ENCODE data around the gene CCDC63.

CCDC63 gene

GRCh38 chr12:110929818-110930217, 83.0 kb downstream of the CCDC63 start:
- H3K27me3 ChIP-seq (ENCODE audit: control insufficient read depth in 1 of 2, insufficient read depth in 2 of 2, low read length in 2 of 2) = no peaks in the 10 kb centered on the region
- H3K9me3 ChIP-seq (ENCODE audit: control insufficient read depth in 1 of 2, low read length in 2 of 2) = no peaks in the 10 kb centered on the region
- no peaks in the 10 kb centered on the region for H3K36me3 ChIP-seq (ENCODE audit: control insufficient read depth in 1 of 2, insufficient read depth in 2 of 2, low read length in 2 of 2)
- H3K4me1 ChIP-seq (ENCODE audit: control insufficient read depth in 1 of 2, insufficient read depth in 2 of 2, low read length in 2 of 2) = no peaks in the 10 kb centered on the region
- H3K9ac ChIP-seq (ENCODE audit: low read depth in 1 of 2, low read length in 2 of 2) = no peak overlapping the region
- no peak overlapping the region for H3K4me3 ChIP-seq (ENCODE audit: low read depth in 1 of 2, low read length in 2 of 2)
- no peak overlapping the region for H3K27ac ChIP-seq (ENCODE audit: low read depth, low read length)

- H3K27ac ChIP-seq (ENCODE audit: low read depth, low read length) = no peak overlapping the region
- H3K9me3 ChIP-seq (ENCODE audit: control insufficient read depth in 1 of 2, low read length in 2 of 2) = no peaks in the 10 kb centered on the region
- H3K27me3 ChIP-seq (ENCODE audit: control insufficient read depth in 1 of 2, insufficient read depth in 2 of 2, low read length in 2 of 2) = no peaks in the 10 kb centered on the region
- H3K36me3 ChIP-seq (ENCODE audit: control insufficient read depth in 1 of 2, insufficient read depth in 2 of 2, low read length in 2 of 2) = no peaks in the 10 kb centered on the region
- H3K4me3 ChIP-seq (ENCODE audit: low read depth in 1 of 2, low read length in 2 of 2) = no peak overlapping the region
- no peak overlapping the region for H3K9ac ChIP-seq (ENCODE audit: low read depth in 1 of 2, low read length in 2 of 2)
- H3K4me1 ChIP-seq (ENCODE audit: control insufficient read depth in 1 of 2, insufficient read depth in 2 of 2, low read length in 2 of 2) = no peaks in the 10 kb centered on the region
Measured at GRCh38 chr12:110930348-110931314, 83.8 kb downstream of the CCDC63 start.

DNA sequence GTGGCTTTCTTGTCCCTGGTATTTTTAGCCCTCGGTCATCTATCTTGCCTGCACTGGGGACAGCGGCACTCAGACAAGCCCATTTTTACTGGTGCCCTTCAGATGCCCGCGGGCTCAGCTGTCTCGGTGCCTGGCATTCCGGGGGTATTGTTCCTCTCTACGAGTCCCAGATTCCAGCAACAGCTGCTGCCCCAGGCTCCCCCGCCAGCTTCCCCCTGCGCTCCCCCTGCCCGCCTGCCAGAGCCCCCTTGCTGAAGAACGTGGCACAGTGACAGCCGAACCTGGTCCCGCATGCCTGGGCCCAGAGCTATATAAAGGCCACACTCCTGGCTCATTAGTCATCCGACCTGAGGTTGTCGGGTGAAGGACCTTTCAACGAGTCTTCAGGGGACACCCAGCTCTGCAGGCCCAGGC, 84.5 kb downstream of the CCDC63 start:
- Histone ChIP-seq H3K36me3 (ENCODE audit: control insufficient read depth in 1 of 2, insufficient read depth in 2 of 2, low read length in 2 of 2) (no peaks in the 10 kb centered on the region), H3K9ac (ENCODE audit: low read depth in 1 of 2, low read length in 2 of 2) (no peak overlapping the region), H3K9me3 (ENCODE audit: control insufficient read depth in 1 of 2, low read length in 2 of 2) (no peaks in the 10 kb centered on the region), H3K4me3 (ENCODE audit: low read depth in 1 of 2, low read length in 2 of 2) (no peak overlapping the region), H3K4me1 (ENCODE audit: control insufficient read depth in 1 of 2, insufficient read depth in 2 of 2, low read length in 2 of 2) (no peaks in the 10 kb centered on the region), H3K27ac (ENCODE audit: low read depth, low read length) (no peak overlapping the region), H3K27me3 (ENCODE audit: control insufficient read depth in 1 of 2, insufficient read depth in 2 of 2, low read length in 2 of 2) (no peaks in the 10 kb centered on the region)

GRCh38 chr12:110932046-110932445, 85.3 kb downstream of the CCDC63 start:
- Histone ChIP-seq H3K9me3 (ENCODE audit: control insufficient read depth in 1 of 2, low read length in 2 of 2) (no peaks in the 10 kb centered on the region), H3K9ac (ENCODE audit: low read depth in 1 of 2, low read length in 2 of 2) (no peak overlapping the region), H3K4me3 (ENCODE audit: low read depth in 1 of 2, low read length in 2 of 2) (no peak overlapping the region), H3K36me3 (ENCODE audit: control insufficient read depth in 1 of 2, insufficient read depth in 2 of 2, low read length in 2 of 2) (no peaks in the 10 kb centered on the region), H3K27ac (ENCODE audit: low read depth, low read length) (no peak overlapping the region), H3K4me1 (ENCODE audit: control insufficient read depth in 1 of 2, insufficient read depth in 2 of 2, low read length in 2 of 2) (no peaks in the 10 kb centered on the region), H3K27me3 (ENCODE audit: control insufficient read depth in 1 of 2, insufficient read depth in 2 of 2, low read length in 2 of 2) (peaks cover 0 to under 1% of the 10 kb centered on the region in 2 donors)

DNA sequence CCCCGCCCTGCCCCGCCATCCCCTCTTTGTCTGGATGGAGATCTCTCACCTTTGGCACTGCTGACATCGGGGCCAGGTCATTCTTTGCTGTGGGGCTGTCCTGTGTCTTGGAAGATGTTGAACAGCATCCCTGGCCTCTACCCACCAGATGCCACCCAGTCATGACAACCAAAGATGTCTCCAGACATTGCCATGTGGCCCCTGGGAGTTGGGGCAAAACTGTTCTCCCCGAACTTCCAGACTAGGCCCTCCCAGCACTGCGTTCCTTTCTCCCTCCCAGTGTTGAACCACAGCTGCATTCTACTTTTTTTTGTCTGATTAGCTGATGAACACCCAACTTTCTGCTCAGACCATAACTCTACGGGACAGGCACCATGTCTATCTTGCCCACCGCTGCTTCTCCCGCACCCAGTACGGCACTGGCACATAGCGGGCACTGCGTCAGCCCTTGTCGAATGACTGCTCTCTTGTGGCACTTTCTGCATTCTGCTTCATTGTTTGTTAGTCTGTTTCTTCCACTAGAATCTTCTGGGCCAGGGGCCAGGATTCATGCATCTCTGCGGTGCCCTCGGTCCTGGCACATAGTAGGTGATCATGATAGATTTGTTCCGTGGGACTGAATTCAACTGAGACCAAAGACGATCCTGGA, 86.7 kb downstream of the CCDC63 start:
- Histone ChIP-seq H3K9me3 (ENCODE audit: control insufficient read depth in 1 of 2, low read length in 2 of 2) (no peaks in the 10 kb centered on the region), H3K9ac (ENCODE audit: low read depth in 1 of 2, low read length in 2 of 2) (no peak overlapping the region), H3K27ac (ENCODE audit: low read depth, low read length) (no peak overlapping the region), H3K4me1 (ENCODE audit: control insufficient read depth in 1 of 2, insufficient read depth in 2 of 2, low read length in 2 of 2) (no peaks in the 10 kb centered on the region), H3K4me3 (ENCODE audit: low read depth in 1 of 2, low read length in 2 of 2) (no peak overlapping the region), H3K27me3 (ENCODE audit: control insufficient read depth in 1 of 2, insufficient read depth in 2 of 2, low read length in 2 of 2) (peaks cover 0 to 4% of the 10 kb centered on the region in 2 donors), H3K36me3 (ENCODE audit: control insufficient read depth in 1 of 2, insufficient read depth in 2 of 2, low read length in 2 of 2) (no peaks in the 10 kb centered on the region)

DNA sequence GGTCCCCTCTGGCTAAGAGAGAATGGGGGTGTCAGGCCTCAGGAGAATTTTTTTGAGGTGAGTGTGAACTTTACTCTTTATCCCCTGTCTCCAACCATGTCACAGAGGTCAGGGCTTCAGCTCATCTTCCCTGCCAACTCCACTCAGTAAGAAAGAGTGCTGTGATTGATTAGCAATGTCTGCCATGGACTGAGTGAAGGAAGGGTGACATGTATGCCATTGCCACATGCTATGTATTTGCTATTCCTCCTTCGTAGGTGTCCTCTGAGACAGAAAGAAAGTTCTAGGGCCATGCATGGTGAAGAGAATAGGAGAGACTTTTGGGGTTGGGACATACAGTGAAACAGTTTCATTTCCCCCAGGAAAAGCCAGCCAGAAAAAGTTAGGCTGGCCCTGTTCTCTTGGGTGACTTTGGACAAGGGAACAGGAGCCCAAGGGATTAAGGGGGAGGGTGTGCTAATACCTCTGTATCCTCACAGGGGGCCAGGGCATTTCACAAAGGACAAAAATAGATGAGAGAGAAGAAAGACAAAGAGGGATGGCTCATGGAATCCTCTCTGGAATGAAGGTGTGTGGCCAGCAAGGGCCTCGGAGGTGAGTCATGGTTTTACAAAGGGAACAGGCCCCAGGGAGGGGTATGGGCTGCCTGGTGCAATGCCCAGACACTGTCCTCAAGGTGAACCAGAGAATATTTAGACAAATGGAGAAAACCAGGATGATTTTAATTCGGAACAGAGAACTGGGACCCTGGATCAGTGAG, 87.5 kb downstream of the CCDC63 start:
- Histone ChIP-seq H3K27ac (ENCODE audit: low read depth, low read length) (no peak overlapping the region), H3K27me3 (ENCODE audit: control insufficient read depth in 1 of 2, insufficient read depth in 2 of 2, low read length in 2 of 2) (peaks cover 0 to 4% of the 10 kb centered on the region in 2 donors), H3K9ac (ENCODE audit: low read depth in 1 of 2, low read length in 2 of 2) (no peak overlapping the region), H3K4me1 (ENCODE audit: control insufficient read depth in 1 of 2, insufficient read depth in 2 of 2, low read length in 2 of 2) (no peaks in the 10 kb centered on the region), H3K36me3 (ENCODE audit: control insufficient read depth in 1 of 2, insufficient read depth in 2 of 2, low read length in 2 of 2) (no peaks in the 10 kb centered on the region), H3K4me3 (ENCODE audit: low read depth in 1 of 2, low read length in 2 of 2) (no peak overlapping the region), H3K9me3 (ENCODE audit: control insufficient read depth in 1 of 2, low read length in 2 of 2) (no peaks in the 10 kb centered on the region)

- Histone ChIP-seq H3K4me3 (ENCODE audit: low read depth in 1 of 2, low read length in 2 of 2) (no peak overlapping the region), H3K36me3 (ENCODE audit: control insufficient read depth in 1 of 2, insufficient read depth in 2 of 2, low read length in 2 of 2) (no peaks in the 10 kb centered on the region), H3K9ac (ENCODE audit: low read depth in 1 of 2, low read length in 2 of 2) (no peak overlapping the region), H3K27me3 (ENCODE audit: control insufficient read depth in 1 of 2, insufficient read depth in 2 of 2, low read length in 2 of 2) (peaks cover 0 to 4% of the 10 kb centered on the region in 2 donors), H3K4me1 (ENCODE audit: control insufficient read depth in 1 of 2, insufficient read depth in 2 of 2, low read length in 2 of 2) (no peaks in the 10 kb centered on the region), H3K27ac (ENCODE audit: low read depth, low read length) (no peak overlapping the region), H3K9me3 (ENCODE audit: control insufficient read depth in 1 of 2, low read length in 2 of 2) (no peaks in the 10 kb centered on the region)
Measured at GRCh38 chr12:110935588-110935987, 88.8 kb downstream of the CCDC63 start.

DNA sequence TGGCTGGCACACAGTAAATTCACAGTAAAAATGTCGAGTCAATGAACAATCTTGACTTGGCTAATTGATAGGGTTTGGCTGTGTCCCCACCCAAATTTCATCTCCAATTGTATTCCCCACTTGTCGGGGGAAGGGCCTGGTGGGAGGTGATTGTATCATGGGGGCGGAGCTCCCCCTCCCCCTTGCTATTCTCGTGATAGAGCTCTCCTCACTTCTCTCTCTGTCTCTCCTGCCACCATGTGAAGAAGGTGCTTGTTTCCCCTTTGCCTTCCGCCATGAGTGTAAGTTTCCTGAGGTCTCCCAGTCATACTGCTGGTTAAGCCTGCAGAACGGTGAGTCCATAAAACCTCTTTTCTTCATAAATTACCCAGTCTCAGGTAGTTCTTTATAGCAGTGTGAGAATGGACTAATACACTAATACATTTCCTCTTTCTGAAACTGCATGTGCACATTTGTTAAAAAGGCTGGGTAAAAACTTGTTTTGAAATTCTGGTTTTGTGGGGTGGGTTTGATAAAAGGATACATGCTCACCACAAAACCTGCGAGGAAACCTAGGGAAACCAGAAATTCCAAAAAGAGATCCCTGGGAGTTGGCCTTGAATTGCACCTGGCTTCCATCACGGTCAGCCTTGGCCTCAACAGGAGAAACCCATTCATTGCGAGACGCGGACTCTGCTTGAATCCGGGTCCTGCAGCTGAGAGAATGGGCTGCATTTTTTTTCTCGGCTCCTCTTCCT, 89.7 kb downstream of the CCDC63 start:
- Histone ChIP-seq H3K9me3 (ENCODE audit: control insufficient read depth in 1 of 2, low read length in 2 of 2) (no peaks in the 10 kb centered on the region), H3K9ac (ENCODE audit: low read depth in 1 of 2, low read length in 2 of 2) (no peak overlapping the region), H3K27me3 (ENCODE audit: control insufficient read depth in 1 of 2, insufficient read depth in 2 of 2, low read length in 2 of 2) (peaks cover 0 to 4% of the 10 kb centered on the region in 2 donors), H3K4me3 (ENCODE audit: low read depth in 1 of 2, low read length in 2 of 2) (no peak overlapping the region), H3K4me1 (ENCODE audit: control insufficient read depth in 1 of 2, insufficient read depth in 2 of 2, low read length in 2 of 2) (no peaks in the 10 kb centered on the region), H3K27ac (ENCODE audit: low read depth, low read length) (no peak overlapping the region), H3K36me3 (ENCODE audit: control insufficient read depth in 1 of 2, insufficient read depth in 2 of 2, low read length in 2 of 2) (no peaks in the 10 kb centered on the region)

- peaks cover 0 to 4% of the 10 kb centered on the region in 2 donors for H3K27me3 ChIP-seq (ENCODE audit: control insufficient read depth in 1 of 2, insufficient read depth in 2 of 2, low read length in 2 of 2)
- H3K9me3 ChIP-seq (ENCODE audit: control insufficient read depth in 1 of 2, low read length in 2 of 2) = no peaks in the 10 kb centered on the region
- no peaks in the 10 kb centered on the region for H3K4me1 ChIP-seq (ENCODE audit: control insufficient read depth in 1 of 2, insufficient read depth in 2 of 2, low read length in 2 of 2)
- H3K9ac ChIP-seq (ENCODE audit: low read depth in 1 of 2, low read length in 2 of 2) = no peak overlapping the region
- H3K27ac ChIP-seq (ENCODE audit: low read depth, low read length) = no peak overlapping the region
- no peak overlapping the region for H3K4me3 ChIP-seq (ENCODE audit: low read depth in 1 of 2, low read length in 2 of 2)
- H3K36me3 ChIP-seq (ENCODE audit: control insufficient read depth in 1 of 2, insufficient read depth in 2 of 2, low read length in 2 of 2) = no peaks in the 10 kb centered on the region
Measured at GRCh38 chr12:110937104-110937641, 90.4 kb downstream of the CCDC63 start.
